ENCODE data around the gene ESAM.

ESAM gene

GRCh38 chr11:124754309-124754708 is 7.8 kb downstream of the ESAM start:
- ChIA-PET POLR2A (interaction anchor here (1.3 kb wide), 1 partner anchor 9 kb away, joined by 4 read pairs; no protein-coding TSS in a partner anchor), CTCF (interaction anchor here (1.6 to 2.1 kb wide), 2 partner anchors 9 to 82 kb away, joined by 7 to 8 read pairs; no protein-coding TSS in a partner anchor)
- Histone ChIP-seq H3K27ac (ENCODE audit: extremely low read depth, low read depth, low read length) (no peak overlapping the region), H3K36me3 (ENCODE audit: control insufficient read depth in 2 of 2, insufficient read depth in 1 of 2, low read length in 2 of 2) (no peaks in the 10 kb centered on the region), H3K4me3 (ENCODE audit: low read depth, low read length) (no peak overlapping the region), H3K9me3 (ENCODE audit: control insufficient read depth, insufficient read depth, low read depth, low read length) (no peaks in the 10 kb centered on the region), H3K4me1 (ENCODE audit: control insufficient read depth, insufficient read depth, low read length) (no peaks in the 10 kb centered on the region)
- TF ChIP-seq ZNF221 (tag by site-specific recombination; IDR thresholded peaks at IDR 0.05; ENCODE audit: borderline replicate concordance): no peak
- no peak for TF ChIP-seq TSHZ1 (tag by site-specific recombination; IDR thresholded peaks at IDR 0.05; ENCODE audit: borderline replicate concordance)
- no peak for TF ChIP-seq ZNF302 (tag by site-specific recombination; IDR thresholded peaks at IDR 0.05; ENCODE audit: low read depth)
- TF ChIP-seq ZNF112 (tag by site-specific recombination; IDR thresholded peaks at IDR 0.05): no peak
- no peak for TF ChIP-seq ZNF266 (tag by site-specific recombination; IDR thresholded peaks at IDR 0.05; ENCODE audit: low read depth)
- TF ChIP-seq FEZF1 (tag by site-specific recombination; IDR thresholded peaks at IDR 0.05): no peak
- TF ChIP-seq ZFP69B (tag by site-specific recombination; IDR thresholded peaks at IDR 0.05): no peak
- no peak for TF ChIP-seq ZNF248 (tag by site-specific recombination; IDR thresholded peaks at IDR 0.05)
- no peak for TF ChIP-seq ZSCAN16 (tag by site-specific recombination; IDR thresholded peaks at IDR 0.05)
- no peak for TF ChIP-seq KLF9 (tag by site-specific recombination; IDR thresholded peaks at IDR 0.05; ENCODE audit: low read depth)

GRCh38 chr11:124753624-124754023 is 8.5 kb downstream of the ESAM start:
- CTCF ChIA-PET: interaction anchor here (1.6 to 2.1 kb wide), 3 partner anchors 10 to 83 kb away, joined by 7 to 9 read pairs (median 8); no protein-coding TSS in a partner anchor
- no peak overlapping the region for H3K27ac ChIP-seq (ENCODE audit: extremely low read depth, low read depth, low read length)
- POLR2A ChIA-PET: interaction anchor here (1.3 to 2.0 kb wide), 2 partner anchors 10 kb away, joined by 4 to 9 read pairs; no protein-coding TSS in a partner anchor

GRCh38 chr11:124753205-124753604 is 8.9 kb downstream of the ESAM start:
- Histone ChIP-seq H3K36me3 (ENCODE audit: control insufficient read depth in 2 of 2, insufficient read depth in 1 of 2, low read length in 2 of 2) (no peaks in the 10 kb centered on the region), H3K4me1 (ENCODE audit: control insufficient read depth, insufficient read depth, low read length) (no peaks in the 10 kb centered on the region), H3K27ac (ENCODE audit: extremely low read depth, low read depth, low read length) (no peak overlapping the region), H3K4me3 (ENCODE audit: low read depth, low read length) (no peak overlapping the region), H3K9me3 (ENCODE audit: control insufficient read depth, insufficient read depth, low read depth, low read length) (no peaks in the 10 kb centered on the region)
- no peak for TF ChIP-seq ZBTB10 (tag by site-specific recombination; IDR thresholded peaks at IDR 0.05)
- CTCF ChIA-PET: interaction anchor here (0.6 to 2.1 kb wide), 5 partner anchors 10 to 85 kb away, joined by 3 to 9 read pairs (median 7); no protein-coding TSS in a partner anchor
- POLR2A ChIA-PET: interaction anchor here (0.6 to 2.0 kb wide), 5 partner anchors 9 to 108 kb away, joined by 3 to 9 read pairs (median 4); partner anchors contain the start of genes NRGN, SIAE and SPA17

More at GRCh38 chr11:124753624-124754023, 8.5 kb downstream of the ESAM start:
- no peak overlapping the region for H3K4me3 ChIP-seq (ENCODE audit: low read depth, low read length)
- H3K9me3 ChIP-seq (ENCODE audit: control insufficient read depth, insufficient read depth, low read depth, low read length): no peaks in the 10 kb centered on the region
- no peaks in the 10 kb centered on the region for H3K4me1 ChIP-seq (ENCODE audit: control insufficient read depth, insufficient read depth, low read length)
- no peaks in the 10 kb centered on the region for H3K36me3 ChIP-seq (ENCODE audit: control insufficient read depth in 2 of 2, insufficient read depth in 1 of 2, low read length in 2 of 2)
- TF ChIP-seq TRIM28 (IDR thresholded peaks at IDR 0.05; ENCODE audit: borderline replicate concordance, low read length) (no peak), ZNF394 (tag by site-specific recombination; IDR thresholded peaks at IDR 0.05; ENCODE audit: borderline replicate concordance) (no peak), ZNF426 (tag by site-specific recombination; IDR thresholded peaks at IDR 0.05) (no peak), ZNF777 (tag by site-specific recombination; IDR thresholded peaks at IDR 0.05; ENCODE audit: borderline replicate concordance) (no peak)
